ENCODE measurements around the gene PLEKHD1. TPM values are rescaled to one million over a fixed set of nuclear protein-coding genes. Genes with fewer than 3 reads are reported as not detected.

Gene PLEKHD1
- total RNA-seq, 4 donors from 2014 or later = 0.14 to 0.16 TPM; not detected in 2

- no peak overlapping the region for H3K27ac ChIP-seq
- intact Hi-C loops (cut with DNase I; ENCODE audit: low total_unique reads) = no loop called here
Observed at GRCh38 chr14:69519204-69520100, 34.9 kb downstream of the PLEKHD1 start.

GRCh38 chr14:69522026-69522425, 37.5 kb downstream of the PLEKHD1 start:
- H3K27ac ChIP-seq = no peak overlapping the region
- no peaks in the 10 kb centered on the region for H3K4me1 ChIP-seq
- H3K36me3 ChIP-seq = no peaks in the 10 kb centered on the region
- in situ Hi-C loops (cut with MboI; ENCODE audit: low pct_ligation_motif_present in 1 of 4, low pct_unique_long_range_greater_than_20kb in 1 of 4, low sequenced_read_pairs in 3 of 4) = no loop called here
- H3K9me3 ChIP-seq = no peaks in the 10 kb centered on the region
- TF ChIP-seq POLR2AphosphoS5 (IDR thresholded peaks at IDR 0.05) = no peak
- TF ChIP-seq POLR2A (IDR thresholded peaks at IDR 0.05) = no peak
- no peak for TF ChIP-seq EP300 (IDR thresholded peaks at IDR 0.05; ENCODE audit: low read depth)
- TF ChIP-seq CTCF (IDR thresholded peaks at IDR 0.05) = no peak
- H3K27me3 ChIP-seq = no peaks in the 10 kb centered on the region
- intact Hi-C loops (cut with DNase I; ENCODE audit: low total_unique reads) = no loop called here
- WGBS, 2 donors (ENCODE audit: low coverage in 1 of 2) = 92% methylated on average over 6 of the region's 6 CpGs; no CpG with 5 or more reads in 1 of the 2 donors
- DNase-seq = no peak
- no peak overlapping the region for H3K4me3 ChIP-seq

More at GRCh38 chr14:69519204-69520100, 34.9 kb downstream of the PLEKHD1 start:
- Histone ChIP-seq H3K4me1 (no peaks in the 10 kb centered on the region), H3K36me3 (no peaks in the 10 kb centered on the region), H3K4me3 (no peak overlapping the region), H3K27me3 (peaks cover 10% of the 10 kb centered on the region), H3K9me3 (no peaks in the 10 kb centered on the region)
- no peak for TF ChIP-seq CTCF (IDR thresholded peaks at IDR 0.05)
- TF ChIP-seq POLR2AphosphoS5 (IDR thresholded peaks at IDR 0.05) = no peak
- no peak for TF ChIP-seq POLR2A (IDR thresholded peaks at IDR 0.05)
- no peak for TF ChIP-seq EP300 (IDR thresholded peaks at IDR 0.05; ENCODE audit: low read depth)
- 48 to 77% methylated on average over 6 to 22 of the region's 22 CpGs for WGBS, 2 donors (ENCODE audit: low coverage in 1 of 2)
- in situ Hi-C loops (cut with MboI; ENCODE audit: low pct_ligation_motif_present in 1 of 4, low pct_unique_long_range_greater_than_20kb in 1 of 4, low sequenced_read_pairs in 3 of 4) = no loop called here
- DNase-seq = no peak

- Histone ChIP-seq H3K27me3 (no peaks in the 10 kb centered on the region), H3K27ac (no peak overlapping the region), H3K36me3 (no peaks in the 10 kb centered on the region), H3K4me1 (no peaks in the 10 kb centered on the region), H3K4me3 (no peak overlapping the region), H3K9me3 (no peaks in the 10 kb centered on the region)
- in situ Hi-C loops (cut with MboI; ENCODE audit: low pct_ligation_motif_present in 1 of 4, low pct_unique_long_range_greater_than_20kb in 1 of 4, low sequenced_read_pairs in 3 of 4) = no loop called here
- DNase-seq = no peak
- WGBS, 2 donors (ENCODE audit: low coverage in 1 of 2) = 76 to 86% methylated on average over 2 to 6 of the region's 6 CpGs
- TF ChIP-seq CTCF (IDR thresholded peaks at IDR 0.05) = no peak
- intact Hi-C loops (cut with DNase I; ENCODE audit: low total_unique reads) = no loop called here
Observed at GRCh38 chr14:69525896-69526295, 41.4 kb downstream of the PLEKHD1 start.

GRCh38 chr14:69527635-69528034, 43.1 kb downstream of the PLEKHD1 start:
- no peak for TF ChIP-seq POLR2AphosphoS5 (IDR thresholded peaks at IDR 0.05)
- TF ChIP-seq EP300 (IDR thresholded peaks at IDR 0.05; ENCODE audit: low read depth) = no peak
- Histone ChIP-seq H3K27me3 (no peaks in the 10 kb centered on the region), H3K27ac (no peak overlapping the region), H3K9me3 (no peaks in the 10 kb centered on the region), H3K4me1 (peaks cover 0 to 5% (median 0%) of the 10 kb centered on the region in 4 donors), H3K36me3 (no peaks in the 10 kb centered on the region), H3K4me3 (no peak overlapping the region)
- in situ Hi-C loops (cut with MboI; ENCODE audit: low pct_ligation_motif_present in 1 of 4, low pct_unique_long_range_greater_than_20kb in 1 of 4, low sequenced_read_pairs in 3 of 4) (no loop called here), intact Hi-C loops (cut with DNase I; ENCODE audit: low total_unique reads) (no loop called here)
- WGBS, 2 donors (ENCODE audit: low coverage in 1 of 2) = 87 to 100% methylated on average over 5 to 14 of the region's 14 CpGs
- DNase-seq = no peak

Measured in transverse colon (tissue), 4 donors.